Hepatocyte (in vitro differentiated cells): ENCODE data around the gene CCDC154. TPM values are rescaled to one million over a fixed set of nuclear protein-coding genes. Genes with fewer than 3 reads are reported as not detected.
"Not testable (repeated sequence)": the region's sequence is repeated elsewhere in the genome, so short reads cannot be mapped to it uniquely, and the experiment has no call there.

ENCODE experiments used
- DNase-seq: peaks from one replicate; pipeline ENCODE4 v3.0.0-alpha.2; 2016; ENCODE audit warnings: low spot score
- H2AFZ ChIP-seq: fragments of 200-600 bp; sonication (generic); 2 replicates; pipeline ENCODE4 v1.6.0; 2016; ENCODE audit warnings: antibody characterized with exemption, mild to moderate bottlenecking
- H3K27ac ChIP-seq: fragments of 200-600 bp; sonication (generic); 2 replicates; pipeline ENCODE4 v1.5.1; 2016; ENCODE audit warnings: mild to moderate bottlenecking
- H3K27me3 ChIP-seq: fragments of 200-600 bp; sonication (generic); 2 replicates; pipeline ENCODE4 v1.6.1; 2016
- H3K36me3 ChIP-seq: fragments of 200-600 bp; sonication (generic); replicated peaks from 2 replicates; pipeline ENCODE4 v1.5.1; 2016; ENCODE audit warnings: low read depth; ENCODE audit not compliant: insufficient read depth
- H3K4me1 ChIP-seq: fragments of 200-600 bp; sonication (generic); 2 replicates; pipeline ENCODE4 v1.5.1; 2016; ENCODE audit warnings: mild to moderate bottlenecking, moderate library complexity; ENCODE audit not compliant: insufficient read depth
- H3K4me2 ChIP-seq: fragments of 200-600 bp; sonication (generic); 2 replicates; pipeline ENCODE4 v1.6.0; 2016
- H3K4me3 ChIP-seq: fragments of 200-600 bp; sonication (generic); 2 replicates; pipeline ENCODE4 v1.5.1; 2016; ENCODE audit warnings: mild to moderate bottlenecking
- H3K79me2 ChIP-seq: fragments of 200-600 bp; sonication (generic); 2 replicates; pipeline ENCODE4 v1.6.0; 2017; ENCODE audit warnings: mild to moderate bottlenecking
- H3K9me2 ChIP-seq: fragments of 200-600 bp; sonication (generic); replicated peaks from 2 replicates; pipeline ENCODE4 v1.6.0; 2017; ENCODE audit warnings: mild to moderate bottlenecking; ENCODE audit not compliant: insufficient read depth
- H3K9me3 ChIP-seq: fragments of 200-600 bp; sonication (generic); 2 replicates; pipeline ENCODE4 v1.5.1; 2016; ENCODE audit warnings: low read depth, mild to moderate bottlenecking
- H4K20me1 ChIP-seq: fragments of 200-600 bp; sonication (generic); 2 replicates; pipeline ENCODE4 v1.6.0; 2016; ENCODE audit warnings: mild to moderate bottlenecking; ENCODE audit not compliant: insufficient read depth, poor library complexity, severe bottlenecking
- CTCF ChIP-seq: fragments of 200-600 bp; sonication (generic); IDR thresholded peaks from 2 replicates; pipeline ENCODE4 v1.5.1; 2016; ENCODE audit warnings: antibody characterized with exemption, mild to moderate bottlenecking; ENCODE audit not compliant: poor library complexity
- EZH2 ChIP-seq: fragments of 200-600 bp; sonication (generic); IDR thresholded peaks from 2 replicates; pipeline ENCODE4 v1.6.1; 2016; ENCODE audit warnings: antibody characterized with exemption, mild to moderate bottlenecking, borderline replicate concordance
- EZH2phosphoT487 ChIP-seq: fragments of 200-600 bp; sonication (generic); IDR thresholded peaks from one replicate; pipeline ENCODE4 v1.6.1; 2018; ENCODE audit warnings: antibody characterized with exemption, mild to moderate bottlenecking, low read depth, moderate library complexity; ENCODE audit not compliant: unreplicated experiment, severe bottlenecking
- WGBS: methylation state at CpG from one replicate; pipeline ENCODE4 v1.1.6; 2016; ENCODE audit warnings: low lambda C conversion rate; ENCODE audit errors: missing lambda C conversion rate; 5-methylcytosine and 5-hydroxymethylcytosine counted together
- polyA plus RNA-seq: library from polyadenylated mRNA; unstranded; fragments of >200 nt; fragmentation: Nextera tagmentation; extraction: Ambion mirVana; gene quantifications from 2 replicates; pipeline ENCODE4 v1.2.1, GENCODE V29; 2016
- total RNA-seq: library from RNA; depleted of rRNA; stranded (reverse); fragments of >200 nt; gene quantifications from 2 replicates; pipeline ENCODE4 v1.2.3, GENCODE V29; 2014

Gene CCDC154
- total and polyA plus RNA-seq, 2 experiments from 2014 or later, result 0.33 to 1.6 TPM

- H3K4me3 ChIP-seq, result no peak overlapping the region
- 89% methylated on average over 22 of the region's 22 CpGs for WGBS
- H3K27me3 ChIP-seq, result no peaks in the 10 kb centered on the region
- no peaks in the 10 kb centered on the region for H3K36me3 ChIP-seq
- no peaks in the 10 kb centered on the region for H3K9me3 ChIP-seq
- no peak overlapping the region for H2AFZ ChIP-seq
- TF ChIP-seq CTCF, result no peak
- TF ChIP-seq EZH2, result no peak
- TF ChIP-seq EZH2phosphoT487, result no peak
- H3K27ac ChIP-seq, result no peak overlapping the region
- H4K20me1 ChIP-seq, result no peaks in the 10 kb centered on the region
- H3K79me2 ChIP-seq, result no peaks in the 10 kb centered on the region
- no peaks in the 10 kb centered on the region for H3K9me2 ChIP-seq
- DNase-seq, result no peak
- H3K4me1 ChIP-seq, result no peaks in the 10 kb centered on the region
- H3K4me2 ChIP-seq, result no peak overlapping the region
These were observed 2.9 kb downstream of the CCDC154 start for GRCh38 chr16:1441391-1441829.

GRCh38 chr16:1439699-1440074 is 4.7 kb downstream of the CCDC154 start:
- not testable (repeated sequence) for DNase-seq, H3K4me2 ChIP-seq, H4K20me1 ChIP-seq, H3K27ac ChIP-seq, H3K27me3 ChIP-seq, H3K9me2 ChIP-seq, H3K9me3 ChIP-seq, H2AFZ ChIP-seq, H3K79me2 ChIP-seq, H3K4me3 ChIP-seq, H3K36me3 ChIP-seq, H3K4me1 ChIP-seq
- WGBS, result 92% methylated on average over 4 of the region's 4 CpGs

GRCh38 chr16:1439058-1439698 is 5.2 kb downstream of the CCDC154 start:
- H3K79me2 ChIP-seq, result no peaks in the 10 kb centered on the region
- no peaks in the 10 kb centered on the region for H3K27me3 ChIP-seq
- H4K20me1 ChIP-seq, result no peaks in the 10 kb centered on the region
- no peaks in the 10 kb centered on the region for H3K4me1 ChIP-seq
- 92% methylated on average over 27 of the region's 27 CpGs for WGBS
- TF ChIP-seq EZH2 (no peak), EZH2phosphoT487 (no peak), CTCF (no peak)
- H3K9me2 ChIP-seq, result no peaks in the 10 kb centered on the region
- H3K4me2 ChIP-seq, result no peak overlapping the region
- no peaks in the 10 kb centered on the region for H3K36me3 ChIP-seq
- no peak overlapping the region for H3K4me3 ChIP-seq
- H3K9me3 ChIP-seq, result no peaks in the 10 kb centered on the region
- no peak overlapping the region for H2AFZ ChIP-seq
- no peak for DNase-seq
- no peak overlapping the region for H3K27ac ChIP-seq

GRCh38 chr16:1438229-1439057 is 5.9 kb downstream of the CCDC154 start:
- Histone ChIP-seq H3K36me3 (no peaks in the 10 kb centered on the region), H3K27ac (no peak overlapping the region), H3K27me3 (no peaks in the 10 kb centered on the region), H4K20me1 (no peaks in the 10 kb centered on the region), H3K9me3 (no peaks in the 10 kb centered on the region), H2AFZ (no peak overlapping the region), H3K4me1 (no peaks in the 10 kb centered on the region), H3K4me2 (no peak overlapping the region), H3K79me2 (no peaks in the 10 kb centered on the region), H3K4me3 (no peak overlapping the region), H3K9me2 (no peaks in the 10 kb centered on the region)
- WGBS, result 91% methylated on average over 31 of the region's 35 CpGs
- DNase-seq, result no peak
- TF ChIP-seq EZH2, result no peak
- no peak for TF ChIP-seq EZH2phosphoT487
- TF ChIP-seq CTCF, result no peak
